Activated CD8-positive, alpha-beta memory T cell treated with anti-CD3 and anti-CD28 coated beads, Interleukin-2, amount 50 U/mL, for 1 hour (primary cell): ENCODE results near the gene GOLGA6L6.
"Not testable (repeated sequence)": the region's sequence is repeated elsewhere in the genome, so short reads cannot be mapped to it uniquely, and the experiment has no call there.

Experiments
- DNase-seq: peaks from one replicate; pipeline ENCODE4 v3.0.0-alpha.2; 2020; ENCODE audit errors: extremely low read depth

The GOLGA6L6 gene, protein sequence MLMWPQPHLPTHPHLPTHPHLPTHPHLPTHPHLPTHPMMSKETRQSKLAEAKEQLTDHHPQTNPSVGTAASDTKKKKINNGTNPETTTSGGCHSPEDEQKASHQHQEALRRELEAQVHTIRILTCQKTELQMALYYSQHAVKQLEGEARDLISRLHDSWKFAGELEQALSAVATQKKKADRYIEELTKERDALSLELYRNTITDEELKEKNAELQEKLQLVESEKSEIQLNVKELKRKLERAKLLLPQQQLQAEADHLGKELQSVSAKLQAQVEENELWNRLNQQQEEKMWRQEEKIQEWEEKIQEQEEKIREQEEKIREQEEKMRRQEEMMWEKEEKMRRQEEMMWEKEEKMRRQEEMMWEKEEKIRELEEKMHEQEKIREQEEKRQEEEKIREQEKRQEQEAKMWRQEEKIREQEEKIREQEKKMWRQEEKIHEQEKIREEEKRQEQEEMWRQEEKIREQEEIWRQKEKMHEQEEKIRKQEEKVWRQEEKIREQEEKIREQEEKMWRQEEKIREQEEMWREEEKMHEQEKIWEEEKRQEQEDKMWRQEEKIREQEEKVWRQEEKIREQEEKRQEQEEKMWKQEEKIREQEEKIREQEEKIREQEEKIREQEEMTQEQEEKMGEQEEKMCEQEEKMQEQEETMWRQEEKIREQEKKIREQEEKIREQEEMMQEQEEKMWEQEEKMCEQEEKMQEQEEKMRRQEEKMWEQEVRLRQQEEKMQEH

GRCh38 chr15:20541700-20542099, at the start of gene GOLGA6L6:
GOLGA6L6 (minus strand) TSS chr15:20541800; CDS start chr15:20541709, 91 bp downstream.
- DNase-seq, result not testable (repeated sequence)

DNA sequence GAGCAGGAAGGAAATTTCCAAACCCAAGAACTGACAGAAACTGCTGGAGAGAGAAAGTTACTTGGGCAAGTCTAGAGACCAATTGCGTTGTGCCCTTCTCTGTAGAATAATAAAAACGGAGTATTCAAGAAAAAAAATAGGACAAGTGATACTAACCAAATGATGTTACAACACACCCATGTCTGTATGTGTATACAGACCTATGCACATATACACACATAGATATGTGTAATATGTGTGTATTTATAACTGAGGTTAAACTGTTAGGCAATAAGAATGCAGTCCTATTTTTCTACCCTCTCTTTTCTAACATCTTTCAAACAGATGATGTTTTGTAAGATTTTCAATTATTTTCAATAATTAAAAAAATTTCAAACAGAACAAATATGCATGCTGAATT, 48.5 kb upstream of the GOLGA6L6 start:
- not testable (repeated sequence) for DNase-seq

GRCh38 chr15:20586821-20587220, 45.2 kb upstream of the GOLGA6L6 start:
- not testable (repeated sequence) for DNase-seq

DNA sequence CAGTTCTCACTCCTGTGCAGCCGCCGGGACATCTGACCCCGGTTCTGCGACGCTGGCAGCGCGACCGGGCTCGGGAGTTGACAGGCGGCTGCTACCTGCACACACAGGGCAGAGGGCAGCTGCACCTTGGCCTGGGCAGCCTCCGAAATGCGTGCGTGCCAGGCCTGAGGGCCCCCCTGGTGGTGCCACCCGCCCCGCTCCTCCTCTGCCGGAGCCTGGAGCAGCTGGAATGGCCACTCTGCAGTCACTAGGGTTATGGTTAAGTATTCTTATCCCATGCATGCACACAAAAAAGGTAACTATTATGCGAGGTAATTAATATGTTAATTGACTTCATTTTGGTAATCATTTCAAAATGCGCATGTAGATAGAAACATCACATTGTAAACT, 41.1 kb upstream of the GOLGA6L6 start:
- not testable (repeated sequence) for DNase-seq

- DNase-seq, result not testable (repeated sequence)
These were observed 40.6 kb upstream of the GOLGA6L6 start for GRCh38 chr15:20582109-20582725.

- not testable (repeated sequence) for DNase-seq
These were observed 39.9 kb upstream of the GOLGA6L6 start for GRCh38 chr15:20581261-20582108.

GRCh38 chr15:20579662-20580061, 38.1 kb upstream of the GOLGA6L6 start:
- not testable (repeated sequence) for DNase-seq

DNA sequence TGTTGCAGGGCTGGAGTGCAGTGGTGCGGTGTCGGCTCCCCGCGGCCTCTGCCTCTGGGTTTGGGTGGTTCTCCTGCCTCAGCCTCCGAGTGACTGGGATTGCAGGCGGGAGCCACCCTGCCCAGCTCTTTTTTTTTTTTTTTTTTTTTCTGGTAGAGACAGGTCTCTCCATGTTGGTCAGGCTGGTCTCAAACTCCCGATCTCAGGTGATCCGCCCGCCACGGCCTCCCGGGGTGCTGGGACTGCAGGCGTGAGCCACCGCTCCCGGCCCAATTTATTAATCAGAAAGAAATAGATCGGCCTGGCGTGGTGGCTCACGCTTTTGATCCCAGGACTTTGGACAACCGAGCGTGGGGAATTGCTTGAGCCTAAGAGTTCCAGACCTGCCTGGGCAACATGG, 9.7 kb upstream of the GOLGA6L6 start:
- DNase-seq, result not testable (repeated sequence)

- DNase-seq, result not testable (repeated sequence)
These were observed 35.5 kb downstream of the GOLGA6L6 start for GRCh38 chr15:20505926-20506658.

GRCh38 chr15:20502839-20503238, 38.8 kb downstream of the GOLGA6L6 start:
- not testable (repeated sequence) for DNase-seq

DNA sequence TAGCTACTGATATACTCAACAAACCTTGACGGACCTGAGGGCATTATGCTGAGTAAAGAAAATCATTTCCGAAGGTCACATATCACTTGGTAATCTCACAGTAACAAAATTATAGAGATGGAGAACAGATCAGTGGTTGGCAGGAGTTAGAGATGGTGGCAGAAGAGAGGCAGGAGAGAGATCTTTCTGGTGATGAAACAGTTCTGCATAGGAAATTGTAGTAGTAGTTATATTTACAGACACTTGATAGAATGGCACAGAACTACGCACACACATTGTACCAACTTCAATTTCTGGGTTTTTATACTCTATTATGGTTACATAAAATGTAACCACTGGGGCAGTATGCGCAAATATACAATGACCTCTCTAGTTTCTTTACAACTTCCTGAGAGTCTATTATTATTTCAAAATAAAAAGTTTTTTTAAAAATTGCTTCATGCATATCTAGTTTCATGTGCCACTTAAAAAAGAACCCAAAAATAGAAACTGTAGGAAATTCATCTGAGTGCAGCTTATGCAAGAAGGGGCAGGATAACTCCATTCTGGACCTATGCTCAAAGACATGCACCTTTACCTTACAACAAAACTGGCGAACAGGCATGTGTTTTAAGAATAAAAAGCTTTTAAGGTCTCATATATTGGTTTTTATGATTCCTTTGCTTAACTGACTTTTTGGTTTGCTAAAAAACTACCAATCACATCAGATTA, 39.9 kb downstream of the GOLGA6L6 start:
- not testable (repeated sequence) for DNase-seq

DNA sequence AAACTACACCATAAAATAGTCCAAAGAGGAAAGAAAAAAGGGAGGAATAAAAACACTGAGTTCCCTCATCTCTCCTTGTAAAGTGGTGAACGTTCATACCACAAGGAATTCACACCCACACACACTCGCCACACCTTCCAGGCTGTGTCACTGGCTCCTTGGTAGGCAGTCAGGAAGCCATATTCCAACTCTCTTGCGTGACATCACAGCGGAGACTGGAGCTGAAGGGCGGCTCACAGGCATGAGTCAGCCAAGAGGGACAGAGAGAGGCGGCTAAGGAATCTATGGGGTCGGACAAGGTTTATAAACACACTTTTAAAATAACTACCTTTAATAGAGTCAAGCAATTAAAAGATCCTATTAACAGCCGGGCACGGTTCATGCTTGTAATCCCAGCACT, 43.8 kb downstream of the GOLGA6L6 start:
- not testable (repeated sequence) for DNase-seq

DNA sequence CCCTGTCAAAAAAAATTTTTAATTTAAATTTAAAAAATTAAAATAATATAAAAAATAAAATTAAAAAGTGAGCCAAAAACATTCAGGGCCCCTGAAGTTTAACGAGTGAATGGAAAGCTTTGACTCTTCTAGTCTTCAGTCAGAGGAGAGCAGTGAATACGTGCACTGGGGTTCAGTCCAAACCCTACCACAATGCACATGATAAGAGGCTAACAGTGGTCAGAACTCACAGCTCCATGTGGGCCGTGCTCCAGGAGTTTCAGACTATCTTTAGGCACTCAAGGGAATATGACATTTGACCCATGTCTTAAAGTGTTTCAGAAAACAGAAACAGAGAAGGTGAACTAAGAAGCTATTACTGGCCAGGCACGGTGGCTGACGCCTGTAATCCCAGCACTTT, 48.6 kb downstream of the GOLGA6L6 start:
- not testable (repeated sequence) for DNase-seq

- DNase-seq, result not testable (repeated sequence)
These were observed 49.0 kb downstream of the GOLGA6L6 start for GRCh38 chr15:20492598-20492997.

DNA sequence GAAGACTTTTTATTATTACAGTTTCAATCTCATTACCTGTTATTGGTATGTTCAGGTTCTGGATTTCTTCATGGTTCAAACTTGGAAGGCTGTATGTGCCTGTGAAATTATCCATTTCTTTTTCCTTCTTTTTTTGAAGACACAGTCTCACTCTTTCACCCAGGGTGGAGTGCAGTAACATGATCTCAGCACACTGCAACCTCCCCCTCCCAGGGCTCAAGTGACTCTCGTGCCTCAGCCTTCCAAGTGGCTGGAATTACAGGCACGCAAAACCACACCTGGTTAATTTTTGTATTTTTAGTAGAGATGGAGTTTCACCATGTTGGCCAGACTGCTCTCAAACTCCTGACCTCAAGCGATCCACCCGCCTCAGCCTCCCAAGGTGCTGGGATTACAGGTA, 52.3 kb downstream of the GOLGA6L6 start:
- not testable (repeated sequence) for DNase-seq
